HG02678 (cell line): ENCODE measurements around the gene VEPH1.

ENCODE experiments used
- ATAC-seq: cut with Tn5 transposase; IDR thresholded peaks from one replicate; pipeline ENCODE4 v1.9.1; 2021; ENCODE audit warnings: mild to moderate bottlenecking, moderate library complexity; ENCODE audit not compliant: unreplicated experiment

VEPH1 gene

DNA sequence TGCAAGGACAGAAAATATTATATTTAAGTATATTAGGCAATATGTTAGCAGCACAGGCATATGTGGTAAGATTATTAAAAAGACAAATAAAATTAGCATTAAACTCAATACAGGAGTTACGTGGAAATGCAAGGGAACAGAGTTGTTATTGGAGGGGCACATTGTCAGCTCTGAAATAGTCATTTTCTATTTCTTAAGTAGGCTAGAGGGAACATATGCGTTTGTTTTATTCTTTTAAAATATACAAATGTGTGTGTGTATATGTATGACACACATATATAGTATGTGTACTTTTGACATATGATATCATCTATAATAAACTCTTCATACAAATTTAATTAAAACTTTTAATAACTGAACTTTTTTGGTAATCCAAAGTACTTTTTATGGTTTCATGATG, 22.8 kb upstream of the VEPH1 start:
- no peak for ATAC-seq

DNA sequence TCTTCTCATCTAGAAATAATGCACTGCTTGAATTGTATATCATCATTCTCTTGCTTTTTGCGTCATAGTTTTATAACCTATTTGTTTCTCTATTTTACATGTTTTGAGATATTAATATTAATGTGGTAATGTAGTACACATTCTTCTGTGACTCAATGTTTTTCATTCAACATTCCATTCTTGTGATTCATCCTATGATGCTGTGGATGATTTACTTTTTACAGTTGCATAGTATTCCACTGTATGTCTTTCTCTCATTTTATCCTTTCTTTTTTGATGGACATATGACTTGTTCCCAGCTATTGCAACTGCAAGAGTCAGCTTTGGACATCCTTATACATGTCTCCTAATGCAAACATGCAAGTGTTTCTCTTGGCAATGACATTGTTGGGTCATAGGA, 20.6 kb upstream of the VEPH1 start:
- ATAC-seq, result no peak

DNA sequence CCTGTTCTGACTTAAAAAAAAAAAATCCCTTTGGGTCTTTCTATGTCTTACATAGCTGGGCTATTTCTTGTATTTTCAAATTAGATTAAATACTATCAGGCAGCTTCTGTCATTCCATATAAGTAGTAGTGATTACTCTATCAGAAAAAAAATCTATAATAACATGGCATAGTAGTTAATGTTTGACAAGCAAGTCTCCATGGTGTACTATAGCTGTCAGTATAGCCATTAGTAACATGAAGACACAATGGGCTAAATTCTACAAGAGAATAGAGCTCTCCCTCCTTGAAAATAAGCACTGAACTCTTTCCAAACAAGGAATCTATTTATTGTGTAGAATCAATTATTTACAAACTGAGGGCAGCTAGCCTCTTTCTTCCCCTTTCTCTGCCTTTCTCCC, 19.4 kb upstream of the VEPH1 start:
- no peak for ATAC-seq

DNA sequence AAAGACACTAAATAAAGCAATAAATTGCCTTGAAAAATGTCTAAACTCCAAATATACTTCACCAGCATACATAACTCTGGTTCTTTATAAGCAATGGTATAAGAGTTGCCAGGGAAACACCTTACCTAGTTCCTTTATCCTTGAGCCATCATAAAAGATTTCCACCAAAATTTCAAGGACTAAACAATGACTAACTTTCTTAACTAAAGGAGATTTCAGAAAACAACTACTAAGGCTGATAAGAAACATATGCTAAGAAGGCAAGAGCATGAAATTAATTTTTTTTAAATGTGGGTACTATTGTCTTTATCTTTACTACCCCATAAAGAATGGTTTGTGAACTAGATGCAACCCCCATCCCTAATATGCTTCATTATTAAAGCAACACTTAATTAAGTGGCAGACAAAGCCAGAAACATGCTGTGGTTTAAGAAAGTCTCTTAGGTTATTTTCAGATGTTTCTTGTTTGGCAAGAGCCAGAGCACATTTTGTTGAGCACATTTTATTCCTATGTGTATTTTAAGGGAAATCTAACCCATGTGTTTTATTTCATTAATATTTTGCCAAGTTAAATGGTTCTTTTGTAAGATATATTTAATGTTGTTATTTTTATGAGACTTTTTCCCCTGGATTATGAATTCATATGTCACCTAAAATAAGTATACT, 17.4 kb upstream of the VEPH1 start:
- ATAC-seq, result no peak

DNA sequence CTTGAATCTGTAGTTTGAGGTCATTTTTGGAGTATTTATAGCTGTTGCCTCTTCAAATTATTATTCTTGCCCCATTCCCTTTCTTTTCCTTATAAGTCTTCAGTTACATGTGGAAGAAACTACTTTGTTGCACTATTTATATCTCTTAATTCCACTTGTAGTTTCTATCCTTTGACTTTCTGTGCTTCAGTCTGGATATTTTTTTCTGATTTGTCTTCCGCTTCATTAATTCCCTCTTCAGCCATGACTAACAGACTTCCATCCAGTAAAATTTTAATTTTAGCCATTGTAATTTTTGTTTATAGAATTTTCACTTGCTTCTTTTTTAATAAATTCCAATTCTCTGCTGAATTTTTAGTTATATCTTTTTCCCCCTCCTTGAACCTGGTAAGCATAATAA, 15.7 kb upstream of the VEPH1 start:
- ATAC-seq, result no peak

DNA sequence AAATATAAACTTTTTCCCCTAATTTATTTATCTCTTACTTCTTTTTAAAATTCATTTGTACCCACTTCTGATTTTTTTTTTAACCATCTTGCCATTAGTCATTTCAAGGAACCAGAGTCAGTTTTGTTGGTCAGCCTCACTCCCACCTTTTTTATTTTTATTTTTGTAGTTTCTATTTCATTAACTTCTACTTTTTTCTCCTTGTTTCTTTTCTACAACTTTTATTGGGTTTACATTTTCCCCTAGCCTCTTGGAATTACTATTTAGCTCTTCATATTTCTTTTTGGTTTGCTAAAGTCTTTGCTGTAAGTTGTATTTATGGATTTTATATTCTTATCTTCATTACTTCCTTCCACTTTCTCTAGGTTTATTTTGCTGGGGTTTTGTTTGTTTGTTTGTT, 13.7 kb upstream of the VEPH1 start:
- ATAC-seq, result no peak

DNA sequence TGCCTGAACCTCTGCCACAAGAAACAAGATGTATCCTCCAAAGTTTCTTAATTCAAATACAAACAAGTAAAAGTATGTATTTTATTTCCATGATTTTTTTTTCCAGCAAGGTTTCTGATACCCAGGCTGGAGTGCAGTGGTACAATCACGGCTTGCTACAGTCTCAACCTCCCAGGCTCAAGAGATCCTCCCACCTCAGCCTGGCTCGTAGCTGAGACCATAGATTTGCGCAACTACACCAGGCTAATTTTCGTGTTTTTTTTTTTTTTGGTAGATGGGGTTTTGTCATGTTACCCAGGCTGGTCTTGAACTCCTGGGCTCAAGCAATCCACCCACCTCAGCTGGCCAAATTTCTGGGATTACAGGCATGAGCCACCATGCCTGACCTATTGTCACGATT, 12.2 kb upstream of the VEPH1 start:
- ATAC-seq, result no peak

DNA sequence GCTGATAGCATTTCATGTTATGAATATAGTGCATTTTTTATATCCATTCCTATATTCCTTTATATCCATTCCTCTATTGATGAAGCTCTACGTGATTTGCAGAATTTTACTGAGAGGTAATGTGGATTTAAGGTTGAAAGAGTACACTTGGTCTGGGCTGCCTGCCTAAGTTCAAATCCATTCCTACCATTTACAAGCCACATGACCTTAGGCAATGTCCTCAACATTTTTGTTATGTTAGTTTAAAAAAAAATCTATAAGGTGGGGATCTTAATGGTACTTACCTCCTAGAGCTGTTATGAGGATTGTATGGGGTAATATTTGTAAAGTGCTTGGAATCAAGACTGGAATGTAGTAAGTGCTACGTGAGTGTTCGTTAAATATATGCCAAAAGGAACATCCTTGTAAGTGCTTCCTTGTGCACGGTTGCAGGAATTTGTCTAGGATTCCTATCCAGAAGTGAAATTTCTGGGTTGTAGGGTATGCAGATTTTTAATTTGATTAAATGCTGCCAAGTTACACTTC, 11.2 kb upstream of the VEPH1 start:
- no peak for ATAC-seq

DNA sequence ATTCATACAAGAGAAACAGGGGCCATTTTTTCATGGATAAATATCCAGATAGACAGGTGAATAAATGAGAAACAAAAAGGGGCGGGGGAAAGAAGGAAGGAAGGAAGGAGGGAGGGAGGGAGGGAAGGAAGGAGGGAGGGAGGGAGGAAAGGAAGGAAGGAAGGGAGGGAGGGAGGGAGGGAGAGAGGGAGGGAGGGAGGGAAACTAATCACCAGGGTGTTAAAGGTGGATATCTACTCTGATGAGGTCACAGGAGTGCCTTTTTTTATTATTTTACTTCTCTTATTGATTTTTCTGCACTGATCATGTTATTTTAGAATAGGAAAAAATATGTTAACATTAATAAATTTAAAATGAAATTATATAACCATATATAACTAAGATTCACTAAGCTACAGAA, 10.4 kb upstream of the VEPH1 start:
- no peak for ATAC-seq

DNA sequence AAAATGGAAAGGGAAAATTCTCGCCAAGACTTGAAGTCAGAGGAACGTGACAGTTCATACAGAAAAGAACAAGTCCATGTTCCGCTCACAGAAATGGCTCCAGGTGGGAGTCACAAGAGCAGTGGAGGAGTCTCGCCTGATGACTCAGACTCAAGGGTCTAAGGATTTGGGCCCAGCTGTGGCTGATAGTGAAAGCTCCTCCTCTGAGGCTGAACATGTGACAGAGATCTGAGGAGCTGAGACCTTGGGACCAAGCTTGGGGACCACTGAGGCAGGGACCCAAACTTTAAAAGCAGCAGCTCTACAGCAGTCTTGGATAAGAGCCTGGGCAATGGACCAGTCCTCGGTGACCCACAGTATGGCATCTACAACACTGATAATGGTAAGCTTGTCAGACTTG, 9.3 kb upstream of the VEPH1 start:
- ATAC-seq, result no peak

DNA sequence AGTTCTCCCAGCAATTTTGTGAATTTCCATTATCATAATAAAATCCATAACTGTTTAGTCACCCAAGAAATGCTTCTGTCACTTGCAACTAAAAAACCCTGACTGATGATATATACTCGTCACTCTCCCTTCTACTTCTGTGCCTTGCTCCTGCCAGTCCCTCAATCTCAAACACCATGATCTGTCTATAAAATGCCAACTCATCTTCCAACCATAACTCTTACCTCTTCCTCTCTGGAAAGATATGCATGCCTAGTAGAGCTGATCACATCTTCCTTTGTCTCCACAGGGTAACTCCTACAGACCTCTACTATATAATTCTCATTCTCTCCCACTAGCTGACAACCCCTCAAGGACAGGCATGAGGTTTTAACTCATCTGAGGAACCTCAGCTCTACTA, 5.2 kb upstream of the VEPH1 start:
- ATAC-seq, result no peak

DNA sequence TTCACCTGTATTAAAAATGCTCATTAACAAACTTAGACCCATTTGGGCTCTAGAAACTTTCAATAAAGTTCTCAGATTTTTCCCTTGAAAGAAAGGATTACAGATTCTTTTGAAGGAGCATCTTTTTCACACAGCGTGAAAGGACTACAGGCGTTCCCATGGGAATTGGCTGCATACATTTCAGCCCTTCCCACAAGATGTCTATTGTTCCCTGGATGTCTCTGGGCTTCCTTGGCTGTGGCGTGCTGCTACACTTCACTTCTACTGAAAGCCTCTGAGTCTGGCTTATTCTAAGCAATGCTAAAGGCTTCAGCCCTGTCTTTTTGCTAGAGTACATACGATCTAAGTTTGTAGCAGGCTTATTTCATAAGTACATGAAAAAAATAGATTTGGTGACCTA, 1.4 kb downstream of the VEPH1 start:
- ATAC-seq, result no peak

DNA sequence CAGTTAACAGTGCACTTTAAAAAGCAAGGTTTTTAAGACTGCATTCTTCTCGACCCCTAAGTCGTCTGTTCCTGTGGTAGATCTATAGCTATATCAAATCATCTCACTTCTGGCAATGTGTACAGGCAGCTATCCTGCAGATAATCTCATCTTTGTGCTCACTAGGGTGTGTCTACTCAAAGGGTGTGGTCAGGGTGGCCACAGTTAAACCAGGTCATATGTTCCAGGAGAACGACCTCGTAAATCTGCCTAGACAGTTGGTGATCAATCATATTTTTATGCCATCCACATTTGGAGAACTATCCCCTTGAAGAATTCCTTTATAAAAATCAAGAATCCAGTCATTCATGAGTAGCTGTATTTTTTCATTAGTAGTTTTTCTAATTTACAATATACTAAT, 3.0 kb downstream of the VEPH1 start:
- ATAC-seq, result no peak

DNA sequence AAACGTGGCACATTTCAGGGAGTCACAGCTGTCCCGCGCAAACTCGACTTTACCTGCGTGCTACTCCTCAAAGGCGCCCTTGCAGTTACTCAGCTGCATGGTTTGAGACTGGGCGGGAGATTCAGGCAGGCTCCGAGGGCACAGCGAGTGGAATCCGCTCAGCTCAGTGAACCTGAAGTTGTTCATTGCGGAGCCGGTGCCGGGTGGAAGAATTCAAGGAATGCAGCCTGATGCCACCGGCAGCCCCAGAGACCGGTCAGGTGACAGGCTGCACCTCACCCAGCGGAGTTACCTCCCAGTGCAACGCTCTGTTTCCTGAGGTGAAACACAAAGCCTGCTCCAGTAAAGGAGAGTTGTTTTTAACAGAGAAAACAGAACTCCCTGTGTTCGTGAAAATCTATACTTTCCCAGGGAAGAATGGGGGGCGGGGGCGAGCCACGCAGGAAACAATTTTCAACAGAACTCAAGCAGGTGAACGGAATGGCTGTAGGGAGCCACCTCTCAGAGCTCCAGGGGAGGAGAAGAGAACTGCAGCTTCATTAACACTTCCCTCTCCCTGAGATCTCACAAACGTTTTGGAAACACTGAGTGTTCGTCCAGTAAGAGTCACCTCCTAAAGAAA, 3.8 kb downstream of the VEPH1 start:
- no peak for ATAC-seq

DNA sequence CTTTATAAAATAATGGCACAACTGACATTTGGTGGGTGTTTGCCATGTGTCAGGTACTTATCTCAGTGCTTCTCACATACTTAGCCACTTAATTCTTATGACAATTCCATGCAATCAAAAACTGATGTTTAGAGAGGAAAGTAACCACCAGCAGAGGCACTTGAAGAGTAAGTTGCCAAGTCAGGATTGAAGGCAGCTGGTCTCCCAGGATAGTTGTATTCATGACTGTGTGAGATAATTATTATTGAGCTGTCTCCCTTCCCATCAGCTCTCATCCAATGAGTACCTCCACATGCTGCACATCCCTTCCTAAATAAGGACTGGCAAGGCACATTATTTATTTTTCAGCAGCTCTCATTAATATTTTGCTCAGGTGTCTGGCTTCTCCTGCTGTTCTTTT, 4.8 kb downstream of the VEPH1 start:
- no peak for ATAC-seq

DNA sequence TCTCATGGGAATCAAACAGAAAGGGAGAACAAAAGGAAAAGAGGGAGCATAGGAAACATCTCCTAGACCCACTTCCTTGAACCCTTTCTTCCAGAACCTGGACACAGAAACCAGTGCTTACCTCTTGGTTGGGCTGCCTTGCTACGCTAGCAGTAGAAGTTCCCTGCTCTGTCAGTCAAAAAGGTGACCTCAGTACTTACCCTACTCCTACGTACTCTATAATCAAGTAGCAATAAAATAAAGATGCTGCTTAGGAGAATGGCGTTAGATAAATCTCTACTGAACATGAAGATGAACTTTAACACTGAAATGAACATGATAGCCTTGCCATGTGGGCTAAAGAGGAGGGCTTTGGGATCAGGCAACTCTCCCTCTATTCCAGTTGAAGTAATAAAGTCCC, 7.4 kb downstream of the VEPH1 start:
- no peak for ATAC-seq

DNA sequence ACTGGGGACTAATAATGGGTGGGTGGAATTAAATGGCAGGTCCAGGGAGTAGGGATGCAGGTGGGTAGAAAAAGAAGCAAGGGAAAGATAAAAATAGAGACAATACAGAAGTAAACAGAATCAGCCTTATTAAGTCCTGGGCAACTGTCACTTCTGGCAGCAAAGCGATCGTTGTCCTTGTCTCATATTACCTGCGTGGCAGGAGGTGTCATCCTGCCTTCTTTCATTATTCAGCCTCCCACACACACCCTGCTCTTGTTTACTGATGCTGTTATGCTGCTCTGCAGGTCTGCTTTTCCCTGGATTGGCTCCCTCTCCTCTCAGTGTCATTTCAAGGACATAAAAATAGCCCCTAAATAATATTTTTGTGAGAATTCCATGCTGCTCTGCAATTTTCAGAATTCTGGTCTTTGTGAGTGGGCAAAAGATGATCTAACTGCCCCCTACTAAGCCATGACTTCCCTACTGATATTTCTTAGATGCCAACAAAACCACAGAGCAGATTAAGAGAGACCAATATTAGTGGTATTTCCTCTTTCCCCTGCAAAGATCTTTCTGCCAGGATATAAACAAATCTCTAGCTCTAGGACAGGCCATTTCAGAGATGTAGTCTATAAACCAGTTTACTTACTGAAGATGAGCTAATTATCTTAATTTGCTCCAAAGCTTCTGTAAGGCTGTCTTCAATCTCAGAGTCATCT, 8.5 kb downstream of the VEPH1 start:
- ATAC-seq, result no peak

DNA sequence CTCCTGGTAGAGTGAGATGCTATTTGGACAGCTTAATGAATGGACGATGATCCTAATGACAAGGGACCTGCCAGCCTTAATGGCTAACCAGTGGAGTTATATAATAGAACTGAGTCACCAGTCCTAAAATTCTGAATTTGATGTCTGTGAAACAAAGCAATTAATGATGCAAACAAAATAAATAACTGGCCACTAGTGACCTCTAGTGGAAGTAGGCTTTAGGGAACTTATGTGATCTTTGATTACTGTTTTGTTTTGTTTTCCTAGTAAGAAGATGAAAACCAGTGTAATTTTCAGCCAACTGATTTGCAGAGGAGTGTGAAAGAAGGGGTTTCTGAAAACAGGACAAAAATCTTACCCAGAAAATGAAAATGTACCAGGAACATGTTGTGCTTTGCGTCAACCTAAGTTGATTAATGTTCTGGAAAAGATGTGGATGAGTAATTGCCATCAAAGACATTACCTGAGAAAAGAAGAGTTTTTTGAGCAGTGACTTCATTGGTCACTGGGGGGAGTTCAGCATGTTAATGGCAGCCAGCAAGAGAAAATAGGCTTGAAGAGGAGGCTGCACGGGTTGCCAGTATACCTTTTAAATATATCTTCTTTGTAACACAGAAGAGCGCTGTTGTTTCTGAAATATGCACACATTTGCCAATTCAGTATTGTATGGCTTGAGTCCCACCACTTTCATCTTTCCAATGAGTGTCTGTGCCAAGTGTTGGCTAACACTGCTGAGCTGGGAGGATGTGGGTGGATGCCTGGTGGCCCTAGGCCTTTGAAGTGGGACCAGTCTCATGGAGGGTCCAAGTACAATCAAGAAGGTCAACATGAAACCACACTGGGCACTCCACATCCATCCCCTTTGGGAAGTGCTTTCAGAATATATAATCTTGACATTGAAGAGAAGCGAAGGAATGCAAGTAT, 9.3 kb downstream of the VEPH1 start:
- ATAC-seq, result no peak

DNA sequence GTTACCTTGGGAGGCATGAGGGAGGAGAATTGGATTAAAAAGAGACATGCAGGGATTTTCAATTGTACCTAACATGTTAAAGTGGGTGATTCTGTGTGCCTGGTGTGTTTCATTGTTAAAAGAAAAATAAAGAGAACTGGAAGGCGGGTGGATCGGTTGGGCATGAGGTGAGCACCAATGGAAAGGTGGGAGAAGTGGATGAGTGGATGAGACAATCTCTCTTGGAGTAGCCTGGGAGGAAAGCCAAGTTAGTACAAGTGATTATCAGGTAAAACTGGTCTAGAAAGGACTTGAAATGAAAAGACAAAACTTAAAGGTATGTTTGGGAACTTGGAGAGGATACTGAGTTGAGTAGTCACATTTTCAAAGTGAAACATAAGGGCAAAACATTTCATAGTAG, 12.1 kb downstream of the VEPH1 start:
- no peak for ATAC-seq

DNA sequence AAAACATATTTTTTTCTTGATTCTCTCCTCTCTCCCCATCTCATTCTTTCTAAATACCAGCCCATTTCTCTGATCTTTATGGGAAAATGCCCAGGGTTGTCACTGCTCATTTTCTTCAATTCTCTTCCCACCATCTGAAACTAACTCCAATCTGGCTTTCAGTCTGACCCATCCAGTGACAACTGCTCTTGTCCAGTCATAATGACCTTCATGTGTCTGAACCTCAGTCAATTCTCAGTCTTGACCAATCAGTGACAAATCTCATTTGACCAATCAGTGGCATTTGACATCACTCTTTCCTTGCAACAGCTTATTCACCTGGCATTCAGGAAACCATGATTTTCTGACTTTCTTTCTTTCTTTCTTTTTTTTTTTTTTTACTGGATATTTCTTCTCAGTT, 15.1 kb downstream of the VEPH1 start:
- no peak for ATAC-seq

DNA sequence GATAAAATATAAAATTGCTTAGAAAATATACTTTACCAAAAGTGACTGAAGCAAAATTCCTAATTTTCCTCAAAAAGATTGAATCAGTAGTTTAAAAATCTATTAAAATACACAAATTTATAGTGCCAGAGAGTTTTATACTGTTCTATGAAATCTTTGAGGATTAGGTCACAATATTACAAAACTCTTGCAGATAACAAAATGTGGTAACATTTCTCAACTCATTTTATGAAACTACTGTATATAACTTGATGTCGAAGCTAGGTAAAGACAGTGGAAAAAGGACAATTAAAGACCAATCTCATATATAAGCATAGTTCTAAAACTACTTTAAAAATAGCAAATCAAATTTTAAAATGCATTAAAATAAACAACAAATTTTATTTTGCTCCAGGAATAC, 15.9 kb downstream of the VEPH1 start:
- no peak for ATAC-seq
